CD14-positive monocyte (primary cell): Measurements from ENCODE around the gene RPTOR. TPM values are rescaled to one million over a fixed set of nuclear protein-coding genes. Genes with fewer than 3 reads are reported as not detected.

ENCODE experiments used
- DNase-seq, 3 donors: peaks; one replicate each; pipeline ENCODE4 v3.0.0-alpha.2; 2011 to 2022
- H2AFZ ChIP-seq: 2 replicates; pipeline ENCODE4 v1.6.0; 2012; ENCODE audit warnings: mild to moderate bottlenecking, low read depth, low read length, inconsistent platforms; ENCODE audit not compliant: insufficient read depth, poor library complexity, severe bottlenecking
- H3K27ac ChIP-seq, 2 donors: 1 replicate in 1 of 2; 2 replicates in 1 of 2; pipeline ENCODE4 v1.5.1; 2012 to 2013; ENCODE audit warnings: low read length in 2 of 2, control low read depth in 1 of 2, inconsistent platforms in 1 of 2, low read depth in 1 of 2, mild to moderate bottlenecking in 1 of 2
- H3K27me3 ChIP-seq, 2 donors: one replicate each; pipeline versions ENCODE4 v1.6.0 to v1.6.1; 2011 to 2013; ENCODE audit warnings: low read length in 2 of 2; ENCODE audit not compliant: control insufficient read depth in 2 of 2, insufficient read depth in 2 of 2
- H3K36me3 ChIP-seq, 2 donors: replicated peaks in 1 of 2; 1 replicate in 1 of 2; 2 replicates in 1 of 2; pipeline versions ENCODE4 v1.5.1 to v1.6.1; 2012 to 2013; ENCODE audit warnings: low read length in 2 of 2, control low read depth in 1 of 2, inconsistent platforms in 1 of 2, mild to moderate bottlenecking in 1 of 2; ENCODE audit not compliant: insufficient read depth in 2 of 2, control insufficient read depth in 1 of 2
- H3K4me1 ChIP-seq, 2 donors: 1 replicate in 1 of 2; 2 replicates in 1 of 2; pipeline versions ENCODE4 v1.5.1 to v1.6.1; 2012 to 2013; ENCODE audit warnings: low read length in 2 of 2, control low read depth in 1 of 2, inconsistent platforms in 1 of 2, mild to moderate bottlenecking in 1 of 2, moderate library complexity in 1 of 2; ENCODE audit not compliant: insufficient read depth in 2 of 2, control insufficient read depth in 1 of 2
- H3K4me2 ChIP-seq: replicated peaks from 2 replicates; pipeline ENCODE3; 2012; ENCODE audit warnings: low read length, moderate library complexity, mild to moderate bottlenecking; ENCODE audit not compliant: poor library complexity, severe bottlenecking; ENCODE audit errors: extremely low read depth
- H3K4me3 ChIP-seq, 3 experiments: fragments of 200-600 bp in 1 of 3; sonication (generic) in 1 of 3; replicated peaks in 1 of 3; 1 replicate in 2 of 3; 2 replicates in 1 of 3; pipeline ENCODE4 v1.5.1; 2011 to 2013; ENCODE audit warnings: low read length in 3 of 3, mild to moderate bottlenecking in 3 of 3, control low read depth in 2 of 3, low read depth in 2 of 3, inconsistent platforms in 1 of 3, moderate library complexity in 1 of 3
- H3K79me2 ChIP-seq: 2 replicates; pipeline ENCODE4 v1.6.0; 2012; ENCODE audit warnings: mild to moderate bottlenecking, control low read depth, inconsistent platforms, low read length, moderate library complexity; ENCODE audit not compliant: insufficient read depth
- H3K9ac ChIP-seq: 2 replicates; pipeline ENCODE4 v1.6.0; 2017; ENCODE audit warnings: low read length, mild to moderate bottlenecking; ENCODE audit not compliant: insufficient read depth, poor library complexity, severe bottlenecking
- H3K9me3 ChIP-seq, 2 donors: replicated peaks in 1 of 2; 1 replicate in 1 of 2; 2 replicates in 1 of 2; pipeline versions ENCODE4 v1.5.1 to v1.6.1; 2012 to 2013; ENCODE audit warnings: low read length in 2 of 2, control low read depth in 1 of 2; ENCODE audit not compliant: control insufficient read depth in 1 of 2, insufficient read depth in 1 of 2
- H4K20me1 ChIP-seq: 2 replicates; pipeline ENCODE4 v1.6.0; 2012; ENCODE audit warnings: mild to moderate bottlenecking, low read length, control low read depth, moderate library complexity; ENCODE audit not compliant: insufficient read depth
- H3K27ac Mint-ChIP-seq, 7 donors: one replicate each; pipeline ENCODE4 v1.8.0; 2020; ENCODE audit warnings: mild to moderate bottlenecking in 7 of 7, mixed read lengths in 7 of 7, moderate library complexity in 6 of 7, inconsistent platforms in 2 of 7
- H3K27me3 Mint-ChIP-seq, 3 donors: one replicate each; pipeline ENCODE4 v1.8.0; 2021 to 2022; ENCODE audit warnings: low read depth in 3 of 3, mild to moderate bottlenecking in 3 of 3, mixed read lengths in 3 of 3, moderate library complexity in 3 of 3, inconsistent platforms in 1 of 3
- H3K36me3 Mint-ChIP-seq, 2 donors: one replicate each; pipeline ENCODE4 v1.8.0; 2020; ENCODE audit warnings: mixed read lengths in 2 of 2, inconsistent platforms in 1 of 2, mild to moderate bottlenecking in 1 of 2
- H3K4me1 Mint-ChIP-seq: one replicate; pipeline ENCODE4 v1.8.0; 2020; ENCODE audit warnings: mild to moderate bottlenecking, mixed read lengths
- H3K4me3 Mint-ChIP-seq, 2 donors: one replicate each; pipeline ENCODE4 v1.8.0; 2020; ENCODE audit warnings: mild to moderate bottlenecking in 2 of 2, mixed read lengths in 2 of 2, moderate library complexity in 1 of 2
- H3K9me3 Mint-ChIP-seq, 7 donors: one replicate each; pipeline ENCODE4 v1.8.0; 2020 to 2022; ENCODE audit warnings: mixed read lengths in 7 of 7, mild to moderate bottlenecking in 6 of 7, moderate library complexity in 6 of 7, inconsistent platforms in 2 of 7
- WGBS: methylation state at CpG from one replicate; pipeline ENCODE4 v1.1.5; 2013; ENCODE audit warnings: missing lambda C conversion rate; ENCODE audit not compliant: insufficient coverage; 5-methylcytosine and 5-hydroxymethylcytosine counted together
- intact Hi-C, 2 donors: fragments of 100-400 bp; cut with micrococcal nuclease; formaldehyde crosslinking; loops; one replicate each; pipeline versions ENCODE4 v1.15.0 to v1.15.1; 2023
- polyA plus RNA-seq, 3 donors: library from polyadenylated mRNA; depleted of rRNA in 1 of 3; unstranded in 2 of 3; stranded (reverse) in 1 of 3; fragments of 300-500 nt in 2 of 3; fragments of >200 nt in 1 of 3; fragmentation: Illumina TruSeq in 2 of 3; gene quantifications; 1 replicate in 2 of 3; 2 replicates in 1 of 3; pipeline ENCODE4 v1.2.3, GENCODE V29; 2012 to 2021
- TF ChIP-seq, protein P1 (sequence below): fragments of 200-600 bp; IDR thresholded peaks from one replicate; pipeline ENCODE4 v1.8.0; 2022; ENCODE audit warnings: antibody characterized with exemption, mild to moderate bottlenecking

Gene RPTOR
- polyA plus RNA-seq, 3 donors = 1.1 to 8.7 (median 2.6) TPM

DNA sequence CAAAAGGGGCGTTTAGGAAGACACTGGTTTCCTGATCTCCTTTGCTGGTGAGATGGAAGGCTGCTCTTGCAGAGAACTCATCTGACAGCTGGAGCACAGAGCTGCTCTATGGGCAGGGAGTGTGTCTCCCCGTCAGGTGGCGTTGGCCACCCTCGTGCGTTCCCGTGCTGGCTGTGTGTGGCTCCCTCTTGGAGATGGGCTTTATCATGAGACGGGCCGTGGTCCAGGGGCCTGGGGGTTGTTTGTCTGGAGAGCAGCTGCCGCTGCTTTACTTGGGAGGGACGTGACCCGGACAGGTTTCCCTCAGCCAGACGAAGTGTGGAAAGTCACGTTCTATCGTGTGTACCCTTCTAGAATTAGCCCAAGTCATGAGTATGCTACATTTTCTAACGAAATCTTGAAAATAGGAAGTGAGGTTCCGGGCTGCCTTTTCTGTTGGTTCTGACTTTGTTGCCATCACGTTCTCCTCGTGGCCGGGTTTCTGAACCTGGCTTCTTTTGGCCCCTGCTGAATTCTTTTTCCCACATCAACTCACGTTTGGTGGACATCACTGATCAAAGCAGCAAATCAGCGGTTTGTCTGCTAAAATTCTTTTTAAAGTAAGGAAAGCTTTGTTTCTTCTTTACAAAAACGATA, 341.4 kb downstream of the RPTOR start:
- TF ChIP-seq, protein P1, sequence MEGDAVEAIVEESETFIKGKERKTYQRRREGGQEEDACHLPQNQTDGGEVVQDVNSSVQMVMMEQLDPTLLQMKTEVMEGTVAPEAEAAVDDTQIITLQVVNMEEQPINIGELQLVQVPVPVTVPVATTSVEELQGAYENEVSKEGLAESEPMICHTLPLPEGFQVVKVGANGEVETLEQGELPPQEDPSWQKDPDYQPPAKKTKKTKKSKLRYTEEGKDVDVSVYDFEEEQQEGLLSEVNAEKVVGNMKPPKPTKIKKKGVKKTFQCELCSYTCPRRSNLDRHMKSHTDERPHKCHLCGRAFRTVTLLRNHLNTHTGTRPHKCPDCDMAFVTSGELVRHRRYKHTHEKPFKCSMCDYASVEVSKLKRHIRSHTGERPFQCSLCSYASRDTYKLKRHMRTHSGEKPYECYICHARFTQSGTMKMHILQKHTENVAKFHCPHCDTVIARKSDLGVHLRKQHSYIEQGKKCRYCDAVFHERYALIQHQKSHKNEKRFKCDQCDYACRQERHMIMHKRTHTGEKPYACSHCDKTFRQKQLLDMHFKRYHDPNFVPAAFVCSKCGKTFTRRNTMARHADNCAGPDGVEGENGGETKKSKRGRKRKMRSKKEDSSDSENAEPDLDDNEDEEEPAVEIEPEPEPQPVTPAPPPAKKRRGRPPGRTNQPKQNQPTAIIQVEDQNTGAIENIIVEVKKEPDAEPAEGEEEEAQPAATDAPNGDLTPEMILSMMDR = no peak
- peak in 1 of 3 donors; percentile 24 for DNase-seq

DNA sequence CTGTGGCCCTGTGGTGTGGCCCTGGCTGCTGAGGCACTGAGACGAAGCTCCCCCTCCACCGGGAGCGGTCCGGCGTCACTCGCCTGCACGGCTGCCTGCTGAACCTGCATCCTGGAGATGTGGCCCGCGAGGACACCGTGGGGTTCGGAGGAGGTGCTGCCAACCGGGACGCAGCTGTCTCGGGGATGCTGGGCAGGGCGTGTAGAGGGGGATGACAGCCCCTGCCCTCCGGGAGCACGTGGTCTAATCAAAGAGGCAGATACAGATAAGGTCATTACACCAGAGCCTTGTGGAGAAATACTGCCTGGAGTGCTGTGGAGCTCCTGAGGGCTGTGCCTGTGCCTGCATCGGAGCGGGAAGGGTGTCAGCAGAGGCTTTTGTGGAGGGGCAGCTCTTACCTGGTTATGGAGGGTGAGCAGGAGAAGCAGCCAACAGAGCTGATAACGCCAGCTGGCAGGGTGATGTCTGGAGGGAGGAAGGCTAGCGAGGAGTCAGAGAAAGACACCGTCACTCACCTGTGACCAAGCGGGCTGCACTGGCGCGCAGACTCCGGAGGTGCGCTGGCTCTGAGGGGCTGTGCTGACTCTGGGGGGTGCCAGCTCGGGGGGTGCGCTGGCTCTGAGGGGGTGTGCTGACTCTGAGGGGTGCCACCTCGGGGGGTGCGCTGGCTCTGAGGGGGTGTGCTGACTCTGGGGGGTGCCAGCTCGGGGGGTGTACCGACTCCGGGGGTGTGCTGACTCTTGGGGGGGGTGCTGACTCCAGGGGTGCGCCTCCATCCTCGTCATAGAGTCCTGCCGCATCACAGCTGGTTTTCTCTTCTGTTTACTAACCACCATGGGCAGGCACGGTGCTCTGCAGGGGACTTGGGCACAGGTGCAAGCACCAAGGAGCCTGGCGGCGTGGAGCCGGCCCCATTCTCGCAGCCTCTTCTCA, 342.3 kb downstream of the RPTOR start:
- Mint-ChIP-seq H3K27ac (no peak overlapping the region), H3K27me3 (peaks cover 0 to 6% (median 0%) of the 10 kb centered on the region in 3 donors), H3K4me1 (peaks cover 34% of the 10 kb centered on the region), H3K4me3 (peak overlapping the region in 1 of 2 donors; percentile 39), H3K9me3 (peaks cover 0 to 2% (median 0%) of the 10 kb centered on the region in 7 donors), H3K36me3 (peaks cover 68 to 74% of the 10 kb centered on the region in 2 donors)
- Histone ChIP-seq H4K20me1 (no peaks in the 10 kb centered on the region), H3K36me3 (peaks cover 36 to 49% of the 10 kb centered on the region in 2 donors), H3K9me3 (no peaks in the 10 kb centered on the region), H3K27ac (no peak overlapping the region), H3K79me2 (no peaks in the 10 kb centered on the region), H3K9ac (no peak overlapping the region), H2AFZ (no peak overlapping the region), H3K4me1 (peaks cover 20 to 23% of the 10 kb centered on the region in 2 donors), H3K4me3 (no peak overlapping the region), H3K4me2 (no peak overlapping the region), H3K27me3 (no peaks in the 10 kb centered on the region)
- WGBS = 96% methylated on average over 34 of the region's 42 CpGs
- intact Hi-C loops = no loop called here
- TF ChIP-seq, protein P1 = no peak
- no peak for DNase-seq

More for the DNA sequence above, 341.4 kb downstream of the RPTOR start:
- Mint-ChIP-seq H3K27ac (peak overlapping the region in 3 of 7 donors; percentile 26 to 80 (median 67)), H3K9me3 (peaks cover 0 to 2% (median 0%) of the 10 kb centered on the region in 7 donors), H3K4me3 (no peak overlapping the region), H3K36me3 (peaks cover 67 to 78% of the 10 kb centered on the region in 2 donors), H3K4me1 (peaks cover 30% of the 10 kb centered on the region), H3K27me3 (peaks cover 0 to 6% (median 0%) of the 10 kb centered on the region in 3 donors)
- no peak overlapping the region for H3K4me3 ChIP-seq
- no peak overlapping the region for H2AFZ ChIP-seq
- no peak overlapping the region for H3K27ac ChIP-seq
- intact Hi-C loops = no loop called here
- peaks cover 36 to 51% of the 10 kb centered on the region in 2 donors for H3K36me3 ChIP-seq
- H3K79me2 ChIP-seq = no peaks in the 10 kb centered on the region
- H3K27me3 ChIP-seq = no peaks in the 10 kb centered on the region
- no peaks in the 10 kb centered on the region for H3K9me3 ChIP-seq
- H3K4me1 ChIP-seq = peaks cover 17% of the 10 kb centered on the region in 2 donors
- H4K20me1 ChIP-seq = no peaks in the 10 kb centered on the region
- 87% methylated on average over 9 of the region's 22 CpGs for WGBS
- H3K4me2 ChIP-seq = no peak overlapping the region
- H3K9ac ChIP-seq = no peak overlapping the region
